ENCODE data around the gene ACSF3.
"Not testable (repeated sequence)": the region's sequence is repeated elsewhere in the genome, so short reads cannot be mapped to it uniquely, and the experiment has no call there.

Gene ACSF3

DNA sequence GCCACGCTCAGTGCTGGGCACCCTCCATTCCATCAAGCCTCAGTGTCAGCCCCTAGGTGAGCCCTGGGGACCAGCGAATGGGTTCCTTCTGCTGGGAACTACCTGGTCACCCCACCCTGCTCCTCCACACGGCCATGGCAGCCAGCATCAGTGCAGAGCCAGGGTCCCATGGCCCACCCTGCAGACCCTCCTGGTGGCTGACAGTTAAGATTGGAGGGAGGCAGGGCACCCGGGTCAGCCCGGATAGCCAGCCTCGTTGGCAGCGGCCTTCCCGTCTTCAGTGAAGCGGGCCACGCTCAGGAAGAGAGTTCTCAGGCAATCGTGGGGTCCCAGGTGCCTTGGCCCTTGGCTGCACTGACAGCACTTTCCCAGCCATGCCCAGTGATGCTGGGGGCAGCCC, 37.1 kb upstream of the ACSF3 start:
- DNase-seq, result no peak

DNA sequence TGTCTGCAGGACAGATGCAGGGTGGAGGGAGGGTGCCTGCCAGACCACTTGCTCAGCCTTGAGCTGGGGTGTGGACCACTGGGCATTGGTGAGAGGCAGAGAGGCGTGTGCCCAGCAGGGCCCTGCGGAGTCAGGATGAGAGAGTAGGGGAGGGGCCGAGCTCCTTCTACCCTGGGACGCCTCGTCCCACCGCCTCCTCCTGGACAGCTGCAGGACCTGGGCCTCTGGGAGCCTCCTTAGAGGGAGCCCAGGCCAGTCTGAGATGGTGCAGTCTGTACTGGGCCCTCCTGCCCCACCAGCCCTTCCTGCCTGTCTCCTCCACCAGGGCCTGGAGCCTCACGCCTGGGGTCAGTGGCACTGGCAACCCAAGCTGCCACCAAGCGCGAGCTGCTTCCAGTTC, 35.9 kb upstream of the ACSF3 start:
- no peak for DNase-seq

GRCh38 chr16:89058812-89059211, 34.8 kb upstream of the ACSF3 start:
- no peak for DNase-seq

- DNase-seq, result peak; percentile 22
These were observed 33.4 kb upstream of the ACSF3 start for GRCh38 chr16:89060207-89060794.

- DNase-seq, result no peak
These were observed 32.6 kb upstream of the ACSF3 start for GRCh38 chr16:89061086-89061485.

DNA sequence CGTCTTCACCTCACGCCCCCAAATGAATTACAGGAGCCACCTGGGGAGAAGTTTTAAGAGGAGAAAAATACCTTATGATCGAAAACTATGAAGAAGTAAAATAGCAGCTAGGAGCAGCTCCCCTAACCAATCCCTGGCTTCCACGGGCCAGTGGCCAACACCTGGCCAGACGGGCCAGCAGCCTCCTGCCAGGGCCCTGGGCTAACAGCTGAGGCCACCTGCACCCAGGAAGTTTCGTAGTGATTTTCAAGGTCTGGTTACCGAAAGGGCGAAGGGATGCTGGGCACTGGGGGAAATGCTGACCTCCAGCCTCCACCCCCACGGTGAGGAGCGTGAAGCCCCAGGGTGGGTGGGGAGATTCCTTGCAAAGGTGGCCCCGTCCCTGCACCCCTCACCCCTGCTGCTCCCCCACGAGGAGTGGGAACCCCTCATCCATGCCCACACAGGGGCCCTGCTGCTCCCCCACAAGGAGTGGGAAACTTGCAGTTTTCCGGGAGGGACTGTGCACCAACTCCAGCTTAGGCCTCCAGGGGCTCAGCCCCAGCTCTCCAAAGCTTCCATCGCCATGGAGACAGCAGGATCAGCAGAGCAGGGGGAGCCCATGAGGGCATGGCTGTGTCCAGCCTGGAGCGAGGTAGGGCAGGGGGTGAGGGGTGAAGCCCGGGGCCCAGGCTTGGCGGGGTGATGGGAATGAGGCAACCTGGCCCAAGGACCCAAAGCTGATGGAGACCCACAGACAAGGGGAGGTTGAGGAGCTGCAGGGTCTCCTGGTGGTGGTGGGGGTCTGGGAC, 31.9 kb upstream of the ACSF3 start:
- no peak for DNase-seq

GRCh38 chr16:89062389-89063345, 31.0 kb upstream of the ACSF3 start:
- no peak for DNase-seq

- no peak for DNase-seq
These were observed 29.8 kb upstream of the ACSF3 start for GRCh38 chr16:89063768-89064320.

DNA sequence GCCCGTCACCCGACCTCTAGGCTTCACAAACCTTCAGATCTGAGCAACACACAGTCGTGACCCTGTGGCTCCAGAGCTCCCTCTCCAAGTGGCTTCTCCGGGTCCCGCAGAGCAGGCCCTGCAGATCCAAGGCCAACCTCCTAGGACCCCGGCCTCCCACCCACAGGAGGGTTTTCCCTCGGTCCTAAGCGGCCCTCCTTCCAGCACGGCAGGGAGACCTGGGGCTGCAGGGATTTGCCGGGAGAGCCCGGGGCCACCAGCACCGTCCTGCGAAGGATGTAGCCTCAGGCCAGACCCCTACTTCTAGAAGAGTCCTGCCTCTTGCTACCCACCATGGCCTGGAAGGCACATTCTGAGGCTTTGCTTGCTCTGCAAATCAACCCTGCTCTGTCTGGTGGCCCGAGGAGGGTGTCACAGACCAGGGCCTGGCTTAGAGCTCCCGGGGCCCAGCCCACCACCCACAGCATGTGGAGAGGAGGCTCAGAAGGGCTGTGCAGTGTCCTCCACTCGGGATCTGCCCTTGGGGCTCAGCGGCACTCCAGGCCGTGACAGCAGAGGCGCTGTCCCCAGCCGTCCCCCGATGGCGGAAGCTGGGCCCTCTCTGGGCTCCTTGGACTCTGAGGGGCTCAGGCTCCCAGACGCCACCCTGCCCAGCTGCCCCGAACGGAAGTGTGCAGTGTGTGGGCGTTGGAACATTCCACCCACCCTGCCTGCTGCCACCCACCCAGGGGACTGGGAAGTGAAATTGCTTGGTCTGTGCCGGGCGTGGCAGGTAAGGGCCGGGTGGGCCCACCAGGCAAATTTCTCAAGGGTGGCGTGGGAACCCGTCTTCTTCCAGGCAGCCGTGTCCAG, 28.8 kb upstream of the ACSF3 start:
- no peak for DNase-seq

GRCh38 chr16:89065458-89065822, 28.2 kb upstream of the ACSF3 start:
- no peak for DNase-seq

DNA sequence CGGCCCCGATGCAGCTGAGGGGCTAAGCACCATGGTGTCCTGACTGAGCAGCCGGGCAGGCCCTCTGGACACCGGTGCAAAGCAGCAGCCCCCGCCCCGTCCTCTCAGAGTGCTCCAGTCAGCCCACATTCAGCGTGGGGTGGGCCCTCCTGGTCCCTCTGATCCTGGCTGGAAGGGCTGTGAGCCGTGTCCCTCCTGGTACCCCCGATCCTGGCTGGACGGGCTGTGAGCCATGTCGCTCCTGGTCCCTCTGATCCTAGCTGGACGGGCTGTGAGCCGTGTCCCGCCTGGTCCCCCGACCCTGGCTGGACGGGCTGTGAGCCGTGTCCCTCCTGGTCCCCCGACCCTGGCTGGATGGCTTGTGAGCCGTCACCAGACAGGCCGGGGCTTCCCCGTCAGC, 26.9 kb upstream of the ACSF3 start:
- DNase-seq, result no peak

DNA sequence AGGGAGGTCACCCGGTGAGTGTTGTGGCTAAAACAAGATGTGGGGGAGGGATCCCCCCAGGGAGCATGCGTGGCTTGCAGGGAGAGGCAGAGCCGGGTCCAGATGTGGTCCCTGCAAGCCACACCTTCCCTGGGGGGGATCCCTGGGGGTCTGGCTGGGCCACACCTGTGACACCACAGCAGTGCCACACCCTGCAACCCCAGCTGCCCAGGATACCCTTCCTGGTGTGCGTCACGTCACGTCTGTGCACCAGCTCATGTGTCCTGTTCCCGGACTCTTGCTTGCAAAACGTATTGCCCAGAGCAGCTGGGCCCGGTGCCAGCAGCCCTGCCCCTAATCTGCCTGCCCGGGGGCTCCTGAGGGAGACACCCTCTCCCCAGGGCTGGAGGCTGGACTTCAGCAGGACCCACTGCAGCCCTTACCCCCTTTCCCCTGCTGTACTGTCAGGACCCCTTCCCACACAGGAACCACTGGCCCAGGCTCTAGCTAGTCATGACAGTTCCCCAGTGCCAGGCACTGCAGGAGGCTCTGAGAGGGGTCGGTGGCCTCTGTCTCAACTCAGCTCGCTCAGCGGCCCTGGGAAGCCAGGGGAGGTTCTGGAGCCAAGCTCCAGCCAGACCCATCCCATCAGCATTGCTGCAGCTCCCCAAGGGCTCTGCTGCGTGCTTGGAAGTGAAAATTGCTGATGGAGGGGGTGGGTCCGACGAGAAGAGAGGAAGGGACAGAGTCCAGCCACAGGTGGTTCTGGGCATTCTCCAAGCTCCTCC, 25.8 kb upstream of the ACSF3 start:
- DNase-seq, result no peak

DNA sequence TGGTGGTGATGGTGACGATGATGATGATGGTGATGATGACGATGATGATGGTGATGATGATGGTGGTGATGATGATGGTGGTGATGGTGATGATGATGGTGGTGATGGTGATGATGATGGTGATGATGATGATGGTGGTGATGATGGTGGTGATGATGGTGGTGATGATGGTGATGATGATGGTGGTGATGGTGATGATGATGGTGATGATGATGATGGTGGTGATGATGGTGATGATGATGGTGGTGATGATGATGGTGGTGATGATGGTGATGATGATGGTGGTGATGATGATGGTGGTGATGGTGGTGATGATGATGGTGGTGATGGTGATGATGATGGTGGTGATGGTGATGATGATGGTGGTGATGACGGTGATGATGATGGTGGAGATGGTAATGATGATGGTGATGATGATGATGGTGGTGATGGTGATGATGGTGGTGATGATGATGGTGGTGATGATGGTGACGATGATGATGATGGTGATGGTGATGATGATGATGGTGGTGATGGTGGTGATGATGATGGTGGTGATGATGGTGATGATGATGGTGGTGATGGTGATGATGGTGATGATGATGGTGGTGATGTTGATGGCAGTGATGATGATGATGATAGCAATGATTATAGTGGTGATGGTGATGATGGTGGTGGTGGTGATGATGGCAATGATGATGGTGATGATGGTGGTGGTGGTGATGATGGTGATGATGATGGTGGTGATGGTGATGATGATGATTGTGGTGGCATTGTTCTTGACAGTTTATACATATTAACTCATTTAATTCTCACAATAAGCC, 24.6 kb upstream of the ACSF3 start:
- DNase-seq, result not testable (repeated sequence)

- no peak for DNase-seq
These were observed 23.7 kb upstream of the ACSF3 start for GRCh38 chr16:89069920-89070319.

DNA sequence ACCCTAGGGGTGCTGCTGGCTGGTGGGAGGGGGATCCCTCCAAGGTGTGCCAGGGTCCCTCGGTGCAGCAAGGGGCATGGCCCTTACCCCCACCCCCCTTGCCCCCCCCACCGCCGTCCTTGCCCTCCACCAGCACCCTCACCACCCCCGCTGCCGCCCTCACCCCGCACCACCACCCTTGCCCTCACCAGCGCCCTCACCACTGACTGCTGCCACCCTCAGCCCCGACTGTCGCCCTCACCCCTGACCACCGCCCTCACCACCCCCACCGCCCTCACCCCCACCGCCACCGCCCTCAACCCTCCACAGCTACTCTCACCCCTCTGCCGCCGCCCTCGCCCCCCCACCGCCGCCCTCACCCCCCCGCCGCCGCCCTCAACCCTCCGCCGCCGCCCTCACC, 23.1 kb upstream of the ACSF3 start:
- no peak for DNase-seq

- DNase-seq, result no peak
These were observed 21.7 kb upstream of the ACSF3 start for GRCh38 chr16:89071686-89072547.

DNA sequence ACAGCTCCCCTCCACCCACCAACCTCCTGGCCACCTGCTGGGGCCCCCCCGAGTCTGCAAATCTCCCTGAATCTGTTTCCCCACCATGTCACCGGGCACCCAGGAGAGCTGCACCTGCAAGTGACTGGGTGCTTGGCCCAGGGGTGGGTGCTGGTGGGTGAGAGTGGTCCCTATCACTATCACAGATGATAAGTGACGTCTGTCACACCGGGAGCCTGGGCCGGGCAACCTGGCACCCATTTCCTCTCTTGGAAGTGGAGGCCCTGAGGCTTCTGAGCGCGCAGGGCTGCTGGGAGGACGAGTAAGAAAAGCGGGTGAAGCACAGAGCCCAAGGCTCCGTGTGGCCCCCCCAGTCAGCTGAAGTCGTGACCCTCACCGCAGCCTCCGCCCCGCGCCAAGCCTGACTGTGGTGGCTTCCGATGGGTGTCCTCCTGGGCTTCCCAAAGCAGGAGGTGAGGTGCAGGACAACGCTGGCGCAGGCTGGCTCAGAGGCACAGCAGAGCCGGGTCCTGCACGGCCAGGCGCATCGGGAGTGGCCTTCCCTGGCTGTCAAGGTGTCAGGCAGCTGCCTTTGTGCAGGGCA, 21.0 kb upstream of the ACSF3 start:
- no peak for DNase-seq

DNA sequence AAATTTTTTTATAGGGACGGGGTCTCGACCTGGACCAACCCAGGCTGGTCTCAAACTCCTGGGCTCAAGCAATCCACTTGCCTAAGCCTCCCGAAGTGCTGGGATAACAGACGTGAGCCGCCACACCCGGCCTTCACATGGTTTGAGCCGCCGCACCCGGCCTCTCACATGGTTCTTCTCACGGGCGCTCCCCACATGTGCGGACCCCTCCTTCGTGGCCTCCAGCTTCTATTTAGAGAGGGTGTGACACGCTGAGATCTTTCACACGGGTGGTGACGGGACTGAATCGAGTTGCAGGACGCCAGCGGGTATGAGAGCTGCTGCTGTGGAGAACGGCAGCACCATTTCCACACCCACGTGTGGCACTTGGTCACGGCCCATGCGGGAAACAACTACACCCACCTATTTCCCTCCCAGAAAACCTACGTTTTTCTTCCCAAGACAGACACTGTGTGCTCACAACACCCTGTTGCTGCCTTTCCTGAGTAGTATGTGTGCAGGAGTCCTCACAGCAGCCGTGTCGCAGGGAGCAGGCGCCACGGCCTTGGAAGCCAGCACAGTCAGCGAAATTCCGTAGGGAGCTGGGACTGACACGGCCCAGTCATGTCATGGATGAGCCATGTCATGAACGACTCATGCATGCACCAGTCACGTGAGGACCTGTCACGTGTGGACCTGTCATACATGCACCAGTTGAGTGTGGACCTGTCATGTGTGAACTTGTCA, 20.1 kb upstream of the ACSF3 start:
- DNase-seq, result no peak
